WTC11 (cell line): Measurements from ENCODE around the gene SH3BP2. TPM values are rescaled to one million over a fixed set of nuclear protein-coding genes. Genes with fewer than 3 reads are reported as not detected.

Experiments used
- ATAC-seq: fragments of 200-7000 bp; cut with Tn5 transposase; 2 replicates; pipeline ENCODE4 v1.10.0; 2021; ENCODE audit warnings: mild to moderate bottlenecking, moderate library complexity
- CTCF ChIA-PET: fragments of 300-600 bp; sonication (Branson Sonifier 250); formaldehyde crosslinking; loops from one replicate; lab custom pipeline; 2021; ENCODE audit warnings: antibody characterized with exemption; lab: Charles Lee
- POLR2A ChIA-PET: fragments of 350-600 bp; sonication (Branson Sonifier 250); formaldehyde crosslinking; loops from one replicate; lab custom pipeline; 2021; ENCODE audit warnings: antibody characterized with exemption; lab: Charles Lee
- DNase-seq: peaks from one replicate; pipeline ENCODE4 v3.0.0; 2021; ENCODE audit warnings: low spot score
- H3K27ac Mint-ChIP-seq: 2 replicates; pipeline ENCODE4 v1.8.0; 2021; ENCODE audit warnings: mixed read lengths
- H3K27me3 Mint-ChIP-seq: 2 replicates; pipeline ENCODE4 v1.8.0; 2021; ENCODE audit warnings: low read depth, mild to moderate bottlenecking, moderate library complexity, mixed read lengths
- H3K36me3 Mint-ChIP-seq: 2 replicates; pipeline ENCODE4 v1.8.0; 2021; ENCODE audit warnings: mixed read lengths
- H3K4me1 Mint-ChIP-seq: 2 replicates; pipeline ENCODE4 v1.8.0; 2022; ENCODE audit warnings: mixed read lengths
- H3K4me3 Mint-ChIP-seq: 2 replicates; pipeline ENCODE4 v1.8.0; 2021; ENCODE audit warnings: mild to moderate bottlenecking, moderate library complexity, mixed read lengths
- H3K9me3 Mint-ChIP-seq: 2 replicates; pipeline ENCODE4 v1.8.0; 2021; ENCODE audit warnings: mixed read lengths
- FOXK1 ChIP-seq: sonication (generic); formaldehyde crosslinking; IDR thresholded peaks from 2 replicates; pipeline ENCODE4 v1.8.0; 2022; ENCODE audit warnings: mild to moderate bottlenecking, moderate library complexity, missing genetic modification reagents
- FOXP1 ChIP-seq: sonication (generic); formaldehyde crosslinking; IDR thresholded peaks from 2 replicates; pipeline ENCODE4 v1.8.0; 2022; ENCODE audit warnings: missing genetic modification reagents, mild to moderate bottlenecking, moderate library complexity, borderline replicate concordance
- GTF2I ChIP-seq: fragments of 250-450 bp; sonication (Bioruptor Pico); conservative IDR thresholded peaks from 2 replicates; pipeline ENCODE4 v1.4.0; 2021; ENCODE audit warnings: mild to moderate bottlenecking
- KAT7 ChIP-seq: sonication (generic); formaldehyde crosslinking; IDR thresholded peaks from 2 replicates; pipeline ENCODE4 v1.8.1; 2023; ENCODE audit warnings: missing genetic modification reagents, mild to moderate bottlenecking, borderline replicate concordance
- MYBL2 ChIP-seq: sonication (generic); formaldehyde crosslinking; IDR thresholded peaks from 2 replicates; pipeline ENCODE4 v1.8.1; 2023; ENCODE audit warnings: mild to moderate bottlenecking, moderate library complexity, missing genetic modification reagents
- NFE2L1 ChIP-seq: sonication (generic); formaldehyde crosslinking; IDR thresholded peaks from 2 replicates; pipeline ENCODE4 v1.8.1; 2023; ENCODE audit warnings: missing genetic modification reagents
- NR1H2 ChIP-seq: sonication (generic); formaldehyde crosslinking; IDR thresholded peaks from 2 replicates; pipeline ENCODE4 v1.9.0; 2021; ENCODE audit warnings: mild to moderate bottlenecking, moderate library complexity, missing genetic modification reagents
- ZNF425 ChIP-seq: fragments of 250-450 bp; sonication (Bioruptor Pico); conservative IDR thresholded peaks from 2 replicates; pipeline ENCODE4 v1.9.0; 2021; ENCODE audit warnings: mild to moderate bottlenecking
- ZNF532 ChIP-seq: fragments of 250-450 bp; sonication (Bioruptor Pico); IDR thresholded peaks from 2 replicates; pipeline ENCODE4 v1.9.0; 2021; ENCODE audit warnings: mild to moderate bottlenecking, borderline replicate concordance
- total RNA-seq: library from RNA; stranded (reverse); gene quantifications from 3 replicates; pipeline ENCODE4 v1.2.3, GENCODE V29; 2021
- TF ChIP-seq, protein P1 (sequence below): fragments of 250-450 bp; sonication (Bioruptor Pico); IDR thresholded peaks from 2 replicates; pipeline ENCODE4 v1.9.0; 2021; ENCODE audit warnings: mild to moderate bottlenecking
- TF ChIP-seq, protein P2 (sequence below): sonication (generic); formaldehyde crosslinking; IDR thresholded peaks from 2 replicates; pipeline ENCODE4 v1.8.1; 2022; ENCODE audit warnings: mild to moderate bottlenecking, missing genetic modification reagents, moderate library complexity, borderline replicate concordance
- TF ChIP-seq, protein P3 (sequence below): sonication (generic); formaldehyde crosslinking; IDR thresholded peaks from 2 replicates; pipeline ENCODE4 v1.8.1; 2022; ENCODE audit warnings: missing genetic modification reagents, borderline replicate concordance

SH3BP2 gene
- total RNA-seq, 1 experiment from 2014 or later, result 49.1 TPM

- Mint-ChIP-seq H3K27ac (no peak overlapping the region), H3K27me3 (peaks cover 6% of the 10 kb centered on the region; the same call in 1 of the 2 replicates), H3K4me1 (peaks cover 29% of the 10 kb centered on the region), H3K4me3 (no peak overlapping the region), H3K36me3 (no peaks in the 10 kb centered on the region), H3K9me3 (peaks cover 21% of the 10 kb centered on the region)
- POLR2A ChIA-PET, result interaction anchor here (1.2 kb wide), 1 partner anchor 15 kb away, joined by 3 read pairs; no protein-coding TSS in a partner anchor
- TF ChIP-seq, protein P1, sequence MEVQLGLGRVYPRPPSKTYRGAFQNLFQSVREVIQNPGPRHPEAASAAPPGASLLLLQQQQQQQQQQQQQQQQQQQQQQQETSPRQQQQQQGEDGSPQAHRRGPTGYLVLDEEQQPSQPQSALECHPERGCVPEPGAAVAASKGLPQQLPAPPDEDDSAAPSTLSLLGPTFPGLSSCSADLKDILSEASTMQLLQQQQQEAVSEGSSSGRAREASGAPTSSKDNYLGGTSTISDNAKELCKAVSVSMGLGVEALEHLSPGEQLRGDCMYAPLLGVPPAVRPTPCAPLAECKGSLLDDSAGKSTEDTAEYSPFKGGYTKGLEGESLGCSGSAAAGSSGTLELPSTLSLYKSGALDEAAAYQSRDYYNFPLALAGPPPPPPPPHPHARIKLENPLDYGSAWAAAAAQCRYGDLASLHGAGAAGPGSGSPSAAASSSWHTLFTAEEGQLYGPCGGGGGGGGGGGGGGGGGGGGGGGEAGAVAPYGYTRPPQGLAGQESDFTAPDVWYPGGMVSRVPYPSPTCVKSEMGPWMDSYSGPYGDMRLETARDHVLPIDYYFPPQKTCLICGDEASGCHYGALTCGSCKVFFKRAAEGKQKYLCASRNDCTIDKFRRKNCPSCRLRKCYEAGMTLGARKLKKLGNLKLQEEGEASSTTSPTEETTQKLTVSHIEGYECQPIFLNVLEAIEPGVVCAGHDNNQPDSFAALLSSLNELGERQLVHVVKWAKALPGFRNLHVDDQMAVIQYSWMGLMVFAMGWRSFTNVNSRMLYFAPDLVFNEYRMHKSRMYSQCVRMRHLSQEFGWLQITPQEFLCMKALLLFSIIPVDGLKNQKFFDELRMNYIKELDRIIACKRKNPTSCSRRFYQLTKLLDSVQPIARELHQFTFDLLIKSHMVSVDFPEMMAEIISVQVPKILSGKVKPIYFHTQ (CRISPR knock-in tag), result no peak
- no peak for TF ChIP-seq GTF2I (CRISPR knock-in tag)
- TF ChIP-seq, protein P2, sequence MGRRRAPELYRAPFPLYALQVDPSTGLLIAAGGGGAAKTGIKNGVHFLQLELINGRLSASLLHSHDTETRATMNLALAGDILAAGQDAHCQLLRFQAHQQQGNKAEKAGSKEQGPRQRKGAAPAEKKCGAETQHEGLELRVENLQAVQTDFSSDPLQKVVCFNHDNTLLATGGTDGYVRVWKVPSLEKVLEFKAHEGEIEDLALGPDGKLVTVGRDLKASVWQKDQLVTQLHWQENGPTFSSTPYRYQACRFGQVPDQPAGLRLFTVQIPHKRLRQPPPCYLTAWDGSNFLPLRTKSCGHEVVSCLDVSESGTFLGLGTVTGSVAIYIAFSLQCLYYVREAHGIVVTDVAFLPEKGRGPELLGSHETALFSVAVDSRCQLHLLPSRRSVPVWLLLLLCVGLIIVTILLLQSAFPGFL (CRISPR knock-in tag), result no peak
- no peak for TF ChIP-seq ZNF532 (CRISPR knock-in tag)
- TF ChIP-seq FOXP1 (CRISPR knock-in tag), result no peak
- TF ChIP-seq FOXK1 (CRISPR knock-in tag), result no peak
- no peak for TF ChIP-seq ZNF425 (CRISPR knock-in tag)
- TF ChIP-seq, protein P3, sequence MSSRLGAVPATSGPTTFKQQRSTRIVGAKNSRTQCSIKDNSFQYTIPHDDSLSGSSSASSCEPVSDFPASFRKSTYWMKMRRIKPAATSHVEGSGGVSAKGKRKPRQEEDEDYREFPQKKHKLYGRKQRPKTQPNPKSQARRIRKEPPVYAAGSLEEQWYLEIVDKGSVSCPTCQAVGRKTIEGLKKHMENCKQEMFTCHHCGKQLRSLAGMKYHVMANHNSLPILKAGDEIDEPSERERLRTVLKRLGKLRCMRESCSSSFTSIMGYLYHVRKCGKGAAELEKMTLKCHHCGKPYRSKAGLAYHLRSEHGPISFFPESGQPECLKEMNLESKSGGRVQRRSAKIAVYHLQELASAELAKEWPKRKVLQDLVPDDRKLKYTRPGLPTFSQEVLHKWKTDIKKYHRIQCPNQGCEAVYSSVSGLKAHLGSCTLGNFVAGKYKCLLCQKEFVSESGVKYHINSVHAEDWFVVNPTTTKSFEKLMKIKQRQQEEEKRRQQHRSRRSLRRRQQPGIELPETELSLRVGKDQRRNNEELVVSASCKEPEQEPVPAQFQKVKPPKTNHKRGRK (CRISPR knock-in tag), result no peak
- no peak for TF ChIP-seq KAT7 (CRISPR knock-in tag)
- TF ChIP-seq NFE2L1 (CRISPR knock-in tag), result no peak
- TF ChIP-seq NR1H2 (CRISPR knock-in tag), result no peak
- TF ChIP-seq MYBL2 (CRISPR knock-in tag), result no peak
- CTCF ChIA-PET, result no interaction called here
- DNase-seq (no peak), ATAC-seq (no peak)
Observed at GRCh38 chr4:2767046-2767704, 25.7 kb upstream of the SH3BP2 start.
